ENCODE data around the gene NEBL.

GRCh38 chr10:20877554-20877953 lies 19.6 kb downstream of the NEBL start:
- no peak for TF ChIP-seq CTCF (IDR thresholded peaks at IDR 0.05)
- no peak for TF ChIP-seq POLR2A (IDR thresholded peaks at IDR 0.05)

Data from right lobe of liver (tissue), 4 donors.